IMR-90 (cell line): ENCODE results near the gene YEATS4. TPM values are rescaled to one million over a fixed set of nuclear protein-coding genes. Genes with fewer than 3 reads are reported as not detected.

Experiments used
- ATAC-seq: fragments of 200-7000 bp; cut with Tn5 transposase; 2 replicates; pipeline ENCODE4 v1.9.1; 2020; ENCODE audit warnings: low read depth, mild to moderate bottlenecking, moderate library complexity
- BruUV-seq: library from RNA; stranded (reverse); fragments of 400-500 nt; replicated peaks from 2 replicates; lab custom pipeline; 2021; lab: Mats Ljungman, UMichigan
- CTCF ChIA-PET: fragments of 300-600 bp; formaldehyde crosslinking; extraction: SDS; loops from one replicate; lab custom pipeline; 2021; ENCODE audit warnings: antibody characterized with exemption; lab: Yijun Ruan, JAX
- POLR2A ChIA-PET: fragments of 300-600 bp; sonication (Branson Sonifier 250); formaldehyde crosslinking; loops from one replicate; lab custom pipeline; 2022; ENCODE audit warnings: antibody characterized with exemption; ENCODE audit not compliant: unreplicated experiment; lab: Charles Lee
- DNase-seq: peaks from one replicate; pipeline ENCODE4 v3.0.0; 2013
- H2AFZ ChIP-seq: replicated peaks from 2 replicates; pipeline ENCODE3; 2013; ENCODE audit warnings: low read length, mild to moderate bottlenecking; ENCODE audit not compliant: poor library complexity
- H2AK5ac ChIP-seq: 2 replicates; pipeline ENCODE4 v1.6.1; 2013; ENCODE audit warnings: low read depth, low read length, inconsistent platforms
- H2AK9ac ChIP-seq: replicated peaks from 2 replicates; pipeline ENCODE3; 2013; ENCODE audit warnings: mild to moderate bottlenecking, low read depth, low read length, moderate library complexity; ENCODE audit not compliant: poor library complexity
- H2BK120ac ChIP-seq: 2 replicates; pipeline ENCODE4 v1.6.1; 2013; ENCODE audit warnings: low read depth, low read length, inconsistent platforms
- H2BK15ac ChIP-seq: 3 replicates; pipeline ENCODE4 v1.6.1; 2013; ENCODE audit warnings: low read depth, low read length, inconsistent platforms
- H2BK20ac ChIP-seq: 2 replicates; pipeline ENCODE4 v1.6.1; 2013; ENCODE audit warnings: low read depth, mild to moderate bottlenecking, inconsistent platforms, low read length, moderate library complexity
- H2BK5ac ChIP-seq: 2 replicates; pipeline ENCODE4 v1.6.1; 2013; ENCODE audit warnings: mild to moderate bottlenecking, low read depth, low read length, inconsistent platforms; ENCODE audit not compliant: poor library complexity, severe bottlenecking
- H3K14ac ChIP-seq: replicated peaks from 2 replicates; pipeline ENCODE4 v1.6.1; 2013; ENCODE audit warnings: low read depth, low read length, inconsistent platforms
- H3K18ac ChIP-seq: 2 replicates; pipeline ENCODE4 v1.6.1; 2013; ENCODE audit warnings: low read depth, low read length, control low read depth
- H3K23ac ChIP-seq: 2 replicates; pipeline ENCODE4 v1.6.1; 2013; ENCODE audit warnings: low read depth, low read length, inconsistent platforms
- H3K27ac ChIP-seq: 2 replicates; pipeline ENCODE4 v1.5.1; 2013; ENCODE audit warnings: mild to moderate bottlenecking, control low read depth, low read length; ENCODE audit not compliant: insufficient read depth
- H3K27me3 ChIP-seq: 2 replicates; pipeline ENCODE4 v1.6.1; 2013; ENCODE audit warnings: low read length; ENCODE audit not compliant: control insufficient read depth, insufficient read depth
- H3K36me3 ChIP-seq: 2 replicates; pipeline ENCODE4 v1.6.1; 2013; ENCODE audit warnings: low read length, mixed read lengths; ENCODE audit not compliant: control insufficient read depth, insufficient read depth
- H3K4ac ChIP-seq: 2 replicates; pipeline ENCODE4 v1.6.1; 2013; ENCODE audit warnings: low read depth, low read length, inconsistent platforms
- H3K4me1 ChIP-seq: 2 replicates; pipeline ENCODE4 v1.6.1; 2013; ENCODE audit warnings: low read length, mixed read lengths; ENCODE audit not compliant: control insufficient read depth, insufficient read depth
- H3K4me2 ChIP-seq: 2 replicates; pipeline ENCODE4 v1.6.1; 2013; ENCODE audit warnings: low read depth, mild to moderate bottlenecking, control low read depth, low read length, moderate library complexity
- H3K4me3 ChIP-seq: 2 replicates; pipeline ENCODE4 v1.5.1; 2013; ENCODE audit warnings: low read depth, mild to moderate bottlenecking, control low read depth, low read length, moderate library complexity; ENCODE audit not compliant: insufficient read depth
- H3K56ac ChIP-seq: 2 replicates; pipeline ENCODE4 v1.6.1; 2013; ENCODE audit warnings: low read length, inconsistent platforms; ENCODE audit not compliant: insufficient read depth; ENCODE audit errors: extremely low read depth
- H3K79me1 ChIP-seq, 2 experiments: 2 replicates each; pipeline ENCODE4 v1.6.1; 2013; ENCODE audit warnings: low read length in 2 of 2, inconsistent platforms in 1 of 2, low read depth in 1 of 2
- H3K9ac ChIP-seq: 2 replicates; pipeline ENCODE4 v1.6.1; 2013; ENCODE audit warnings: low read depth, low read length, control low read depth
- H3K9me1 ChIP-seq: 2 replicates; pipeline ENCODE4 v1.6.1; 2013; ENCODE audit warnings: low read length, inconsistent platforms; ENCODE audit not compliant: insufficient read depth
- H3K9me3 ChIP-seq: 2 replicates; pipeline ENCODE4 v1.6.1; 2013; ENCODE audit warnings: low read length; ENCODE audit not compliant: control insufficient read depth, insufficient read depth
- H4K20me1 ChIP-seq: 2 replicates; pipeline ENCODE4 v1.6.1; 2013; ENCODE audit warnings: low read length, inconsistent platforms; ENCODE audit not compliant: insufficient read depth
- H4K5ac ChIP-seq: 2 replicates; pipeline ENCODE4 v1.6.1; 2013; ENCODE audit warnings: mild to moderate bottlenecking, low read depth, low read length, control low read depth
- H4K8ac ChIP-seq, 2 experiments: 2 replicates each; pipeline ENCODE4 v1.6.1; 2013; ENCODE audit warnings: low read depth in 2 of 2, low read length in 2 of 2, control low read depth in 1 of 2, inconsistent platforms in 1 of 2
- H4K91ac ChIP-seq: 2 replicates; pipeline ENCODE4 v1.6.1; 2013; ENCODE audit warnings: low read depth, low read length, inconsistent platforms; ENCODE audit not compliant: insufficient read depth
- CEBPB ChIP-seq: IDR thresholded peaks from 2 replicates; pipeline ENCODE4 v1.6.1; 2012; ENCODE audit warnings: low read depth, low read length, improper control_type of control experiment
- CHD1 ChIP-seq: IDR thresholded peaks from 2 replicates; pipeline ENCODE4 v1.6.1; 2012; ENCODE audit warnings: low read depth, low read length, improper control_type of control experiment
- ELK1 ChIP-seq: fragments of 150-350 bp; IDR thresholded peaks from 2 replicates; pipeline ENCODE4 v1.6.1; 2016; ENCODE audit warnings: low read depth, mild to moderate bottlenecking, low read length, moderate library complexity, borderline replicate concordance
- FOS ChIP-seq: fragments of 150-350 bp; IDR thresholded peaks from 2 replicates; pipeline ENCODE4 v1.6.1; 2016; ENCODE audit warnings: low read depth, low read length
- MAZ ChIP-seq: IDR thresholded peaks from 2 replicates; pipeline ENCODE4 v1.6.1; 2012; ENCODE audit warnings: low read depth, mild to moderate bottlenecking, low read length, improper control_type of control experiment, moderate library complexity, borderline replicate concordance
- POLR2A ChIP-seq: IDR thresholded peaks from 2 replicates; pipeline ENCODE4 v1.6.1; 2012; ENCODE audit warnings: mild to moderate bottlenecking, low read depth, low read length
- USF2 ChIP-seq: fragments of 150-350 bp; IDR thresholded peaks from 2 replicates; pipeline ENCODE4 v1.6.1; 2017; ENCODE audit warnings: mild to moderate bottlenecking, antibody characterized with exemption, low read length, low read depth
- WGBS, 2 experiments: methylation state at CpG; one replicate each; pipeline versions ENCODE4 v1.1.5 to v1.1.7; 2013; ENCODE audit warnings: missing lambda C conversion rate in 2 of 2; ENCODE audit not compliant: insufficient read length in 1 of 2; ENCODE audit errors: extremely low coverage in 2 of 2; 5-methylcytosine and 5-hydroxymethylcytosine counted together
- dilution Hi-C: fragments of 300-500 bp; cut with HindIII; formaldehyde crosslinking; loops from one replicate; pipeline ENCODE4 v1.14.3; 2018; ENCODE audit warnings: low sequenced_read_pairs; ENCODE audit not compliant: unreplicated experiment
- in situ Hi-C: fragments of 300-500 bp; cut with MboI; formaldehyde crosslinking; loops from 3 replicates; pipeline ENCODE4 v1.14.3; 2019; ENCODE audit warnings: low sequenced_read_pairs, inconsistent platforms, mixed read lengths
- intact Hi-C: fragments of 100-400 bp; cut with micrococcal nuclease; formaldehyde crosslinking; loops from 2 replicates; pipeline ENCODE4 v1.10.0; 2022
- polyA plus RNA-seq, 3 experiments: library from polyadenylated mRNA; depleted of rRNA; stranded (reverse); fragments of >200 nt; gene quantifications; 2 replicates each; pipeline ENCODE4 v1.2.3, GENCODE V29; 2012; ENCODE audit warnings: low replicate concordance in 1 of 3
- total RNA-seq: library from RNA; depleted of rRNA; stranded (reverse); fragments of >200 nt; gene quantifications from 2 replicates; pipeline ENCODE4 v1.2.3, GENCODE V29; 2012

YEATS4 gene
- total and polyA plus RNA-seq, 2 of the 4 experiments (the other 2 are of a cell fraction), result 6.9 to 15.1 TPM

GRCh38 chr12:69318225-69318624 is 41.3 kb upstream of the YEATS4 start:
- Histone ChIP-seq H3K36me3 (no peaks in the 10 kb centered on the region), H3K4ac (no peak overlapping the region), H2BK15ac (no peak overlapping the region), H4K5ac (no peak overlapping the region), H3K9ac (no peak overlapping the region), H2BK120ac (no peak overlapping the region), H3K4me2 (no peak overlapping the region), H4K20me1 (no peaks in the 10 kb centered on the region), H3K14ac (no peak overlapping the region), H3K27ac (no peak overlapping the region), H3K18ac (no peak overlapping the region), H3K9me3 (no peaks in the 10 kb centered on the region), H3K79me1 (no peaks in the 10 kb centered on the region), H3K23ac (no peak overlapping the region), H3K4me1 (no peaks in the 10 kb centered on the region), H3K56ac (no peak overlapping the region), H2BK20ac (no peak overlapping the region), H3K27me3 (no peaks in the 10 kb centered on the region), H4K8ac (no peak overlapping the region), H4K91ac (no peak overlapping the region), H2BK5ac (no peak overlapping the region), H2AK9ac (no peak overlapping the region), H2AK5ac (no peak overlapping the region), H3K9me1 (no peaks in the 10 kb centered on the region), H3K4me3 (no peak overlapping the region), H2AFZ (no peak overlapping the region)
- intact Hi-C loops (no loop called here), in situ Hi-C loops (no loop called here), dilution Hi-C loops (no loop called here)
- DNase-seq (no peak), ATAC-seq (no peak)
- no CpG with 5 or more reads among the region's 2 CpGs for WGBS, 2 experiments
- CTCF ChIA-PET, result no interaction called here
- TF ChIP-seq CEBPB (no peak), FOS (no peak), ELK1 (no peak), USF2 (no peak), MAZ (no peak), CHD1 (no peak), POLR2A (no peak)
- POLR2A ChIA-PET, result no interaction called here
- no TSS peak for BruUV-seq
